ENCODE data around the gene ZBTB16. TPM values are rescaled to one million over a fixed set of nuclear protein-coding genes. Genes with fewer than 3 reads are reported as not detected.
A peak's percentile ranks its signal among the peaks of the same experiment; 100 is the strongest.

Gene ZBTB16
- total RNA-seq, 4 donors from 2014 or later = 25.5 to 302 (median 151) TPM

DNA sequence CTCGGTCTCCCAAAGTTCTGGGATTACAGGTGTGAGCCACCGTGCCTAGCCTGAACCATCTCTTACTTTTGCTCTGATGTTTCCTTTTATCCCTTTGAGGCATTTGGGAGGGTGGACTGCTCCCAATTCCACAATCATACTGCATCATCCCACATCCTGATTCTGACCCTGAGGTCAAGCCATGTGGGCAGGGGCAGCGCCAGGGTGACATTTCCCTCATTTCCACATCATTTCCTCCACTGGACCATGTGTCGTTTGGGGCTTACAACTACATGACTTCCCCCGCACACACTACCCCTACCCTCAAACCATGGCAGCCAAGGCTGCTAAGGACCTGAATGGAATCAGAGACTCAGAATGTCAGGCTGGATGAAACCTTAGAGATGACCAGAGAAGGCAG is 26.4 kb upstream of the ZBTB16 start:
- Histone ChIP-seq H3K9me3 (no peaks in the 10 kb centered on the region), H3K4me1 (no peaks in the 10 kb centered on the region), H3K36me3 (no peaks in the 10 kb centered on the region), H3K4me3 (no peak overlapping the region), H3K27ac (no peak overlapping the region), H3K27me3 (no peaks in the 10 kb centered on the region)
- TF ChIP-seq, protein P1, sequence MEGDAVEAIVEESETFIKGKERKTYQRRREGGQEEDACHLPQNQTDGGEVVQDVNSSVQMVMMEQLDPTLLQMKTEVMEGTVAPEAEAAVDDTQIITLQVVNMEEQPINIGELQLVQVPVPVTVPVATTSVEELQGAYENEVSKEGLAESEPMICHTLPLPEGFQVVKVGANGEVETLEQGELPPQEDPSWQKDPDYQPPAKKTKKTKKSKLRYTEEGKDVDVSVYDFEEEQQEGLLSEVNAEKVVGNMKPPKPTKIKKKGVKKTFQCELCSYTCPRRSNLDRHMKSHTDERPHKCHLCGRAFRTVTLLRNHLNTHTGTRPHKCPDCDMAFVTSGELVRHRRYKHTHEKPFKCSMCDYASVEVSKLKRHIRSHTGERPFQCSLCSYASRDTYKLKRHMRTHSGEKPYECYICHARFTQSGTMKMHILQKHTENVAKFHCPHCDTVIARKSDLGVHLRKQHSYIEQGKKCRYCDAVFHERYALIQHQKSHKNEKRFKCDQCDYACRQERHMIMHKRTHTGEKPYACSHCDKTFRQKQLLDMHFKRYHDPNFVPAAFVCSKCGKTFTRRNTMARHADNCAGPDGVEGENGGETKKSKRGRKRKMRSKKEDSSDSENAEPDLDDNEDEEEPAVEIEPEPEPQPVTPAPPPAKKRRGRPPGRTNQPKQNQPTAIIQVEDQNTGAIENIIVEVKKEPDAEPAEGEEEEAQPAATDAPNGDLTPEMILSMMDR (IDR thresholded peaks at IDR 0.05) = no peak
- intact Hi-C loops (cut with DNase I; ENCODE audit: low total_unique reads) = no loop called here
- no peak for DNase-seq

DNA sequence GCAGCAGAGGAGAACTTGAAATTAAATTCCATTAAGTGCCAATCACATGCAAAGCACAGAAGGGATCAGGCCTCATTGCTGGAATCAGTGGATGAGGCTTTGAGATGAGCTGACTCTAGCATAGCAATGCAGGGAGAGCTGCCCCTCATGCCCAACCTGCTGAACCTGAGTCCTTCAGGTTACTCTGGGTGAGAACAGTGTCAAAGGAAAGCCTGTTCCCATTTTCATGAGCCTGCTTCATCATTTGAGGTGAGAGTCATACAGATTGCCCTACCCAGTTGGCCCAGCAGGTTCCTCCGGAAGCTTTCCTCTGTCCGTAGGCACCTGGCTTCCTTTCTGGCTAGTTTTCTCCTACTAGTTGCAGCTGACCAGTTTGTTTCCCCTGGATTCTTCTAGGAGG is 25.9 kb upstream of the ZBTB16 start:
- intact Hi-C loops (cut with DNase I; ENCODE audit: low total_unique reads) = no loop called here
- Histone ChIP-seq H3K4me3 (no peak overlapping the region), H3K27ac (no peak overlapping the region), H3K36me3 (no peaks in the 10 kb centered on the region), H3K4me1 (no peaks in the 10 kb centered on the region), H3K27me3 (no peaks in the 10 kb centered on the region), H3K9me3 (no peaks in the 10 kb centered on the region)
- no peak for DNase-seq
- TF ChIP-seq POLR2A (IDR thresholded peaks at IDR 0.05) = no peak
- TF ChIP-seq, protein P1 (IDR thresholded peaks at IDR 0.05) = no peak

DNA sequence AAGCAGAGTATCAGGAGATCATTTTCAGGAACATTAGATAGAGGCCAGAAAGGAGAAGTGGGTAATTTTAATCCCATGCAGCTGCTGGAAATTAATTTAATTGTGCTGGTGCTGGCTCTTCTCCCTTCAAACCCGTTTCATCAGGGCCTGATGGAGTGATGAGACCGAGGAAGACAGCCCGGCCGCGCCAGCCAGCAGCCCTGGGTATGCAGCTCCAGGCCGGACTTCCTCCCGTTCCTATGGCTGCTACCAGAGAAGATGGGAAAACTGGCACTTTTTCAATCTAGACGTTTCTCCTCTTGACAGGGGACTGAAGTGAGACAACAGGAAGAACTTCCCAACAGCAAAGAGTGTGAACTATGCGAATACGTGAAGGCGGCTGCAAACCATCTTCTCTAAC is 24.6 kb upstream of the ZBTB16 start:
- no peaks in the 10 kb centered on the region for H3K27me3 ChIP-seq
- no peak overlapping the region for H3K4me3 ChIP-seq
- intact Hi-C loops (cut with DNase I; ENCODE audit: low total_unique reads) = no loop called here
- no peaks in the 10 kb centered on the region for H3K36me3 ChIP-seq
- no peak for DNase-seq
- H3K9me3 ChIP-seq = no peaks in the 10 kb centered on the region
- H3K4me1 ChIP-seq = no peaks in the 10 kb centered on the region
- TF ChIP-seq, protein P1 (IDR thresholded peaks at IDR 0.05) = no peak
- TF ChIP-seq POLR2A (IDR thresholded peaks at IDR 0.05) = no peak
- H3K27ac ChIP-seq = no peak overlapping the region

DNA sequence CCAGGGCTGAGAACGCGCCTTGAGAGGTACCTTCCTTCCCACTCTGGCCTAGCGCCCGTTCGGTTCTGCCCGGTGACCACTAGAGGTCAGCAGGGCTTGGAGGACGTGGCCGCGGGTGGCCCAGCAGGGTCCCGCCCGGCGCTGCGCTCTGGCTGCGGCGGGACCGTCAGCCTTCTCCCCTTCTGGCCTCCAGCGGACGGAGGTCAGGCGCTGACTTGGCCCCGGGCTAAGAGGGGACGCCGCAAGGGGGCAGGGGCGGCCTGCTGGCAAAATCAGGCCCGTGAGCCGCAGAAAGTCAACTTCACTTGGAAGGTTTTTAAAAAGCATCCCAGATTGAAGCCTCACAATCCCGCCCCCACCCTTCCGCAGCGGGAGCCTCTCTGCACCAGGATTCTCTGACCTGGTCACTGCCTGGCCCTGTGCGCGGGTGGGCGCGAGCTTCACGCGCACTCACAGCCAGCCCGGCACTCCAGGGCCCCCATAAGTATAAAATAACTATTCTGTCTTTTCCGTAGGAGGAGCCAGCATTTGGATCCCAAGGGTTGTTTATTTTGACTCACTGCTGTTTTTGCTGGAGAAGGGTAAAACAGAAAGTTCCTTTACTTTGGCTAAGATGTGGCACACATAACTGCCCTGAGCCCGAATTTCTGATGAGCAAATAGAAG is 23.2 kb upstream of the ZBTB16 start:
- H3K27ac ChIP-seq = peak overlapping the region; percentile 75 to 79
- no peaks in the 10 kb centered on the region for H3K9me3 ChIP-seq
- H3K4me3 ChIP-seq = peak overlapping the region; percentile 16 to 30
- H3K27me3 ChIP-seq = no peaks in the 10 kb centered on the region
- no peaks in the 10 kb centered on the region for H3K36me3 ChIP-seq
- H3K4me1 ChIP-seq = no peaks in the 10 kb centered on the region
- peak in 1 of 2 donors; percentile 18 for TF ChIP-seq POLR2A (IDR thresholded peaks at IDR 0.05)
- TF ChIP-seq, protein P1 (IDR thresholded peaks at IDR 0.05) = peak; percentile 84 to 96 (median 94)
- intact Hi-C loops (cut with DNase I; ENCODE audit: low total_unique reads) = no loop called here
- peak; percentile 87 for DNase-seq

DNA sequence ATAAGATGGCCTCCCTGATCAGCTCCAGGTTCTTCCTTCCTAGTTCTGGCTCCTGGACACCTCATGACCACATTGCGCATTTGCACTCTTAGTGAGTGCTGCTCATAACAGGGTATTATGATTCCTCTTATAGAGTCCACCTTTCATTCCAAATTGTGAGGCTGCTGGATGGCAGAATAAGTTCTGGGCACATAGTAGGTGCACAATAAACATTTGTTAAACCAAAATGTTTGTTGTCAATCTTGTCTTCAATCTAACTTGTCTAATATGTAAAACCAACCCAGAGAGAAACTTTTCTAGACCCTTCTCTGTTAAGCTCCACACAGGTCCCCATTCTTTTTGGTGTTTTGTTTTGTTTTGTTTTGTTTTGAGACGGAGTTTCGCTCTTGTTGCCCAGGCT is 22.6 kb upstream of the ZBTB16 start:
- peak overlapping the region; percentile 16 to 30 for H3K4me3 ChIP-seq
- intact Hi-C loops (cut with DNase I; ENCODE audit: low total_unique reads) = no loop called here
- DNase-seq = no peak
- TF ChIP-seq, protein P1 (IDR thresholded peaks at IDR 0.05) = no peak
- no peak for TF ChIP-seq POLR2A (IDR thresholded peaks at IDR 0.05)
- H3K36me3 ChIP-seq = no peaks in the 10 kb centered on the region
- H3K27me3 ChIP-seq = no peaks in the 10 kb centered on the region
- no peaks in the 10 kb centered on the region for H3K9me3 ChIP-seq
- H3K27ac ChIP-seq = peak overlapping the region; percentile 75 to 79
- H3K4me1 ChIP-seq = no peaks in the 10 kb centered on the region

Data from uterus (tissue), 4 donors.